B cell (primary cell): ENCODE data around the gene PRTFDC1. TPM values are rescaled to one million over a fixed set of nuclear protein-coding genes. Genes with fewer than 3 reads are reported as not detected.

Experiments
- ATAC-seq: fragments of 200-7000 bp; cut with Tn5 transposase; one replicate; pipeline ENCODE4 v1.10.0; 2021; ENCODE audit warnings: low read depth, mild to moderate bottlenecking, moderate number of reproducible peaks, moderate library complexity
- CTCF ChIA-PET: fragments of 350-600 bp; sonication (Branson Sonifier 250); formaldehyde crosslinking; loops from one replicate; lab custom pipeline; 2021; ENCODE audit warnings: antibody characterized with exemption, inconsistent platforms; lab: Charles Lee
- POLR2A ChIA-PET: fragments of 350-600 bp; sonication (Branson Sonifier 250); formaldehyde crosslinking; loops from one replicate; lab custom pipeline; 2021; ENCODE audit warnings: antibody characterized with exemption; lab: Charles Lee
- DNase-seq: peaks from one replicate; pipeline ENCODE4 v3.0.0; 2013
- H2AFZ ChIP-seq: 2 replicates; pipeline ENCODE4 v1.6.1; 2012; ENCODE audit warnings: mild to moderate bottlenecking, low read depth, low read length; ENCODE audit not compliant: insufficient read depth, poor library complexity, severe bottlenecking
- H3K27ac ChIP-seq, 2 donors: 1 replicate in 1 of 2; 2 replicates in 1 of 2; pipeline ENCODE4 v1.5.1; 2012 to 2013; ENCODE audit warnings: low read length in 2 of 2, mild to moderate bottlenecking in 2 of 2, moderate library complexity in 1 of 2
- H3K27me3 ChIP-seq, 4 experiments: fragments of 200-600 bp in 1 of 4; sonication (generic) in 1 of 4; replicated peaks in 1 of 4; 1 replicate in 2 of 4; 2 replicates in 2 of 4; pipeline versions ENCODE4 v1.6.1 to v1.7.0; 2013 to 2016; ENCODE audit warnings: low read length in 3 of 4, mild to moderate bottlenecking in 2 of 4, mixed read lengths in 1 of 4, moderate library complexity in 1 of 4; ENCODE audit not compliant: insufficient read depth in 4 of 4, control insufficient read depth in 3 of 4; ENCODE audit errors: control extremely low read depth in 1 of 4
- H3K36me3 ChIP-seq, 2 experiments: replicated peaks in 1 of 2; 1 replicate in 1 of 2; 2 replicates in 1 of 2; pipeline versions ENCODE4 v1.6.1 to v1.7.1; 2013; ENCODE audit warnings: low read length in 1 of 2; ENCODE audit not compliant: insufficient read depth in 2 of 2, control insufficient read depth in 1 of 2; ENCODE audit errors: control extremely low read depth in 1 of 2, extremely low read depth in 1 of 2
- H3K4me1 ChIP-seq, 2 donors: fragments of 200-600 bp in 1 of 2; sonication (generic) in 1 of 2; 1 replicate in 1 of 2; 2 replicates in 1 of 2; pipeline versions ENCODE4 v1.5.1 to v1.6.1; 2013 to 2017; ENCODE audit warnings: low read length in 2 of 2; ENCODE audit not compliant: control insufficient read depth in 2 of 2, insufficient read depth in 2 of 2
- H3K4me2 ChIP-seq: replicated peaks from 2 replicates; pipeline ENCODE3; 2012; ENCODE audit warnings: mild to moderate bottlenecking, low read depth, low read length; ENCODE audit not compliant: poor library complexity, severe bottlenecking
- H3K4me3 ChIP-seq, 5 experiments: fragments of 200-600 bp in 1 of 5; sonication (generic) in 1 of 5; 1 replicate in 3 of 5; 2 replicates in 2 of 5; pipeline versions ENCODE4 v1.5.1 to v1.7.0; 2011 to 2016; ENCODE audit warnings: low read length in 4 of 5, mild to moderate bottlenecking in 4 of 5, low read depth in 2 of 5, control low read depth in 1 of 5, moderate library complexity in 1 of 5; ENCODE audit not compliant: insufficient read depth in 1 of 5; ENCODE audit errors: control extremely low read depth in 1 of 5, extremely low read depth in 1 of 5
- H3K79me2 ChIP-seq: fragments of 200-600 bp; sonication (generic); one replicate; pipeline ENCODE4 v1.6.0; 2016; ENCODE audit warnings: low read length; ENCODE audit not compliant: control insufficient read depth, insufficient read depth
- H3K9ac ChIP-seq: fragments of 200-600 bp; sonication (generic); 2 replicates; pipeline ENCODE4 v1.6.1; 2017; ENCODE audit warnings: mild to moderate bottlenecking, low read length, moderate library complexity
- H3K9me3 ChIP-seq, 3 donors: one replicate each; pipeline versions ENCODE4 v1.6.1 to v1.7.1; 2013; ENCODE audit warnings: low read length in 2 of 3; ENCODE audit not compliant: control insufficient read depth in 2 of 3, insufficient read depth in 1 of 3; ENCODE audit errors: control extremely low read depth in 1 of 3
- H4K20me1 ChIP-seq: 2 replicates; pipeline ENCODE4 v1.6.0; 2012; ENCODE audit warnings: mild to moderate bottlenecking, low read length; ENCODE audit not compliant: insufficient read depth, control insufficient read depth, poor library complexity, severe bottlenecking
- H3K27ac Mint-ChIP-seq: one replicate; pipeline ENCODE4 v1.8.0; 2021; ENCODE audit warnings: mixed read lengths
- H3K27me3 Mint-ChIP-seq: one replicate; pipeline ENCODE4 v1.8.0; 2021; ENCODE audit warnings: mixed read lengths
- H3K4me1 Mint-ChIP-seq: one replicate; pipeline ENCODE4 v1.8.0; 2021; ENCODE audit warnings: mixed read lengths
- H3K4me3 Mint-ChIP-seq: one replicate; pipeline ENCODE4 v1.8.0; 2021; ENCODE audit warnings: mixed read lengths
- H3K9me3 Mint-ChIP-seq: one replicate; pipeline ENCODE4 v1.8.0; 2022; ENCODE audit warnings: mixed read lengths; ENCODE audit not compliant: insufficient read depth
- CTCF ChIP-seq: fragments of 200-600 bp; IDR thresholded peaks from one replicate; pipeline ENCODE4 v1.8.0; 2022; ENCODE audit warnings: antibody characterized with exemption, mild to moderate bottlenecking
- EZH2 ChIP-seq: IDR thresholded peaks from 2 replicates; pipeline ENCODE4 v1.6.1; 2012; ENCODE audit warnings: borderline replicate concordance, low read depth, mild to moderate bottlenecking, moderate library complexity, low read length; ENCODE audit not compliant: insufficient read depth, poor library complexity, severe bottlenecking
- WGBS: methylation state at CpG from one replicate; pipeline ENCODE4 v1.1.5; 2013; ENCODE audit warnings: missing lambda C conversion rate; ENCODE audit not compliant: insufficient coverage; 5-methylcytosine and 5-hydroxymethylcytosine counted together
- intact Hi-C: fragments of 100-400 bp; cut with micrococcal nuclease; formaldehyde crosslinking; loops from one replicate; pipeline ENCODE4 v1.10.0; 2022
- polyA plus RNA-seq: library from polyadenylated mRNA; depleted of rRNA; stranded (reverse); fragments of >200 nt; gene quantifications from 2 replicates; pipeline ENCODE4 v1.2.3, GENCODE V29; 2012
- total RNA-seq, 2 donors: library from RNA; stranded (reverse); fragments of 120-200 nt in 1 of 2; gene quantifications; 1 replicate in 1 of 2; 2 replicates in 1 of 2; pipeline versions ENCODE4 v1.2.3 to v1.2.4, GENCODE V29; 2013 to 2022

Gene PRTFDC1
- total and polyA plus RNA-seq, 2 donors (not counting 1 experiment from before 2014, with no cell fraction given), result 0.63 TPM; not detected in 1

GRCh38 chr10:24950439-24950838 lies 2.0 kb downstream of the PRTFDC1 start:
- POLR2A ChIA-PET, result no interaction called here

More at GRCh38 chr10:24950439-24950838, 2.0 kb downstream of the PRTFDC1 start:
- no peaks in the 10 kb centered on the region for H4K20me1 ChIP-seq
- H3K4me3 Mint-ChIP-seq, result no peak overlapping the region
- H3K27me3 ChIP-seq, result peaks cover 0 to 15% (median 5%) of the 10 kb centered on the region in 4 experiments
- H3K9me3 Mint-ChIP-seq, result peaks cover 2% of the 10 kb centered on the region
- TF ChIP-seq EZH2, result no peak
- no peak for TF ChIP-seq CTCF
- no peaks in the 10 kb centered on the region for H3K79me2 ChIP-seq
- H3K27ac Mint-ChIP-seq, result no peak overlapping the region
- H2AFZ ChIP-seq, result no peak overlapping the region
- CTCF ChIA-PET, result interaction anchor here (4.1 kb wide), 1 partner anchor 307 kb away, joined by 19 read pairs; no protein-coding TSS in a partner anchor
- H3K4me3 ChIP-seq, result no peak overlapping the region
- no peak overlapping the region for H3K27ac ChIP-seq
- H3K4me1 Mint-ChIP-seq, result peaks cover 13% of the 10 kb centered on the region
- DNase-seq, result no peak
- H3K36me3 ChIP-seq, result no peaks in the 10 kb centered on the region
- intact Hi-C loops, result loop anchor here (5.0 kb wide), 2 partner anchors 38 to 63 kb away; no protein-coding TSS in a partner anchor
- H3K27me3 Mint-ChIP-seq, result peaks cover 21% of the 10 kb centered on the region
- ATAC-seq, result no peak
- WGBS, result 92% methylated on average over 3 of the region's 5 CpGs
- no peak overlapping the region for H3K4me2 ChIP-seq
- peaks cover 7 to 9% of the 10 kb centered on the region in 2 donors for H3K4me1 ChIP-seq
- H3K9ac ChIP-seq, result no peak overlapping the region
- H3K9me3 ChIP-seq, result no peaks in the 10 kb centered on the region
